Measurements from ENCODE around the gene UBE2F.

GRCh38 chr2:237935740-237936452 lies 30.9 kb upstream of the UBE2F start:
- TF ChIP-seq, protein P1, sequence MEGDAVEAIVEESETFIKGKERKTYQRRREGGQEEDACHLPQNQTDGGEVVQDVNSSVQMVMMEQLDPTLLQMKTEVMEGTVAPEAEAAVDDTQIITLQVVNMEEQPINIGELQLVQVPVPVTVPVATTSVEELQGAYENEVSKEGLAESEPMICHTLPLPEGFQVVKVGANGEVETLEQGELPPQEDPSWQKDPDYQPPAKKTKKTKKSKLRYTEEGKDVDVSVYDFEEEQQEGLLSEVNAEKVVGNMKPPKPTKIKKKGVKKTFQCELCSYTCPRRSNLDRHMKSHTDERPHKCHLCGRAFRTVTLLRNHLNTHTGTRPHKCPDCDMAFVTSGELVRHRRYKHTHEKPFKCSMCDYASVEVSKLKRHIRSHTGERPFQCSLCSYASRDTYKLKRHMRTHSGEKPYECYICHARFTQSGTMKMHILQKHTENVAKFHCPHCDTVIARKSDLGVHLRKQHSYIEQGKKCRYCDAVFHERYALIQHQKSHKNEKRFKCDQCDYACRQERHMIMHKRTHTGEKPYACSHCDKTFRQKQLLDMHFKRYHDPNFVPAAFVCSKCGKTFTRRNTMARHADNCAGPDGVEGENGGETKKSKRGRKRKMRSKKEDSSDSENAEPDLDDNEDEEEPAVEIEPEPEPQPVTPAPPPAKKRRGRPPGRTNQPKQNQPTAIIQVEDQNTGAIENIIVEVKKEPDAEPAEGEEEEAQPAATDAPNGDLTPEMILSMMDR (IDR thresholded peaks at IDR 0.05) = no peak
- TF ChIP-seq POLR2A (IDR thresholded peaks at IDR 0.05) = no peak

Measured in testis (tissue), 2 donors.